GM10266 (cell line): ENCODE results near the gene SMYD3.
A peak's percentile ranks its signal among the peaks of the same experiment; 100 is the strongest.
"Not testable (repeated sequence)": the region's sequence is repeated elsewhere in the genome, so short reads cannot be mapped to it uniquely, and the experiment has no call there.

Source experiments
- DNase-seq: peaks from one replicate; pipeline ENCODE4 v3.0.0; 2012; ENCODE audit errors: extremely low spot score
- CTCF ChIP-seq: IDR thresholded peaks from 2 replicates; pipeline ENCODE4 v1.5.1; 2012; ENCODE audit warnings: mild to moderate bottlenecking, low read depth; ENCODE audit not compliant: control insufficient read depth, insufficient read depth; ENCODE audit errors: missing control alignments

SMYD3 gene

GRCh38 chr1:245715291-245715701 lies 791.8 kb downstream of the SMYD3 start:
- TF ChIP-seq CTCF: no peak
- DNase-seq: no peak

GRCh38 chr1:245714027-245714426 lies 793.1 kb downstream of the SMYD3 start:
- not testable (repeated sequence) for DNase-seq

- TF ChIP-seq CTCF: no peak
- DNase-seq: peak; percentile 5
These were observed 795.8 kb downstream of the SMYD3 start for GRCh38 chr1:245710961-245711903.

GRCh38 chr1:245707941-245708340 lies 799.1 kb downstream of the SMYD3 start:
- DNase-seq: no peak
- no peak for TF ChIP-seq CTCF

- no peak for DNase-seq
- no peak for TF ChIP-seq CTCF
These were observed 802.3 kb downstream of the SMYD3 start for GRCh38 chr1:245704765-245705164.

- no peak for DNase-seq
- TF ChIP-seq CTCF: no peak
These were observed 802.7 kb downstream of the SMYD3 start for GRCh38 chr1:245704341-245704740.

GRCh38 chr1:245702346-245702745 lies 804.7 kb downstream of the SMYD3 start:
- TF ChIP-seq CTCF: no peak
- DNase-seq: no peak
